Right lobe of liver (tissue), 6 donors: Measurements from ENCODE around the gene TBCD. TPM values are rescaled to one million over a fixed set of nuclear protein-coding genes. Genes with fewer than 3 reads are reported as not detected.
A peak's percentile ranks its signal among the peaks of the same experiment; 100 is the strongest.

Experiments
- ATAC-seq, 4 donors: fragments of 200-7000 bp; cut with Tn5 transposase; one replicate each; pipeline ENCODE4 v1.9.1; 2020; ENCODE audit warnings: mild to moderate bottlenecking in 4 of 4, moderate library complexity in 4 of 4
- DNase-seq, 3 donors: peaks; one replicate each; pipeline ENCODE4 v3.0.0-alpha.2; 2020
- H3K27ac ChIP-seq, 3 donors: fragments of 200-600 bp; one replicate each; pipeline ENCODE4 v1.8.0; 2022
- H3K27me3 ChIP-seq, 2 donors: fragments of 200-600 bp; one replicate each; pipeline ENCODE4 v1.8.0; 2022
- H3K36me3 ChIP-seq, 4 donors: fragments of 200-600 bp; sonication (generic) in 1 of 4; one replicate each; pipeline versions ENCODE4 v1.5.1 to v1.8.0; 2017 to 2022; ENCODE audit warnings: control low read depth in 1 of 4
- H3K4me1 ChIP-seq, 4 donors: fragments of 200-600 bp; sonication (generic) in 1 of 4; one replicate each; pipeline versions ENCODE4 v1.5.1 to v1.8.0; 2017 to 2022; ENCODE audit warnings: control low read depth in 1 of 4
- H3K4me3 ChIP-seq, 3 donors: fragments of 200-600 bp; one replicate each; pipeline ENCODE4 v1.8.0; 2022
- H3K9me3 ChIP-seq, 4 donors: fragments of 200-600 bp; sonication (generic) in 1 of 4; one replicate each; pipeline versions ENCODE4 v1.5.1 to v1.8.0; 2017 to 2022; ENCODE audit warnings: control low read depth in 1 of 4
- CTCF ChIP-seq, 4 donors: fragments of 200-600 bp in 3 of 4; fragments of 450-650 bp in 1 of 4; IDR thresholded peaks; one replicate each; pipeline versions ENCODE4 v1.5.1 to v1.8.0; 2016 to 2022; ENCODE audit warnings: antibody characterized with exemption in 4 of 4, mild to moderate bottlenecking in 2 of 4
- POLR2A ChIP-seq: fragments of 450-650 bp; IDR thresholded peaks from one replicate; pipeline ENCODE4 v1.6.1; 2017; ENCODE audit warnings: antibody characterized with exemption, mild to moderate bottlenecking
- WGBS: methylation state at CpG from one replicate; pipeline ENCODE4 v1.1.6; 2018; ENCODE audit warnings: low coverage, low lambda C conversion rate; ENCODE audit not compliant: insufficient coverage; ENCODE audit errors: missing lambda C conversion rate; 5-methylcytosine and 5-hydroxymethylcytosine counted together
- intact Hi-C, 2 donors: fragments of 100-400 bp; cut with DNase I; formaldehyde crosslinking; loops; one replicate each; pipeline versions ENCODE4 v1.11.2 to v1.14.1; 2022
- total RNA-seq, 6 experiments: library from RNA; depleted of rRNA in 2 of 6; stranded (reverse); fragments of >200 nt in 2 of 6; fragmentation: NEBNext Ultra II Directional in 3 of 6; extraction: Animal tissue kit (Norgen Biotek cat#: 25700) in 3 of 6; gene quantifications; one replicate each; pipeline versions ENCODE4 v1.1.0 to v1.2.4, GENCODE V29; 2016 to 2023
- donor health status: DM: no; HTN: yes; CAD: no.
- donor health status: DM: no; HTN: no; CAD: no.
- donor health status: DM: no; HTN: no; CAD: no.
- donor health status: DM: no; HTN: yes; CAD: no.
- donor health status: DM: no; HTN: yes; CAD: no.

The TBCD gene
- total RNA-seq, 6 experiments from 2014 or later = 28.0 to 55.7 (median 41.3) TPM

- intact Hi-C loops = no loop called here
Observed at GRCh38 chr17:82808006-82808405, 56.1 kb downstream of the TBCD start.

DNA sequence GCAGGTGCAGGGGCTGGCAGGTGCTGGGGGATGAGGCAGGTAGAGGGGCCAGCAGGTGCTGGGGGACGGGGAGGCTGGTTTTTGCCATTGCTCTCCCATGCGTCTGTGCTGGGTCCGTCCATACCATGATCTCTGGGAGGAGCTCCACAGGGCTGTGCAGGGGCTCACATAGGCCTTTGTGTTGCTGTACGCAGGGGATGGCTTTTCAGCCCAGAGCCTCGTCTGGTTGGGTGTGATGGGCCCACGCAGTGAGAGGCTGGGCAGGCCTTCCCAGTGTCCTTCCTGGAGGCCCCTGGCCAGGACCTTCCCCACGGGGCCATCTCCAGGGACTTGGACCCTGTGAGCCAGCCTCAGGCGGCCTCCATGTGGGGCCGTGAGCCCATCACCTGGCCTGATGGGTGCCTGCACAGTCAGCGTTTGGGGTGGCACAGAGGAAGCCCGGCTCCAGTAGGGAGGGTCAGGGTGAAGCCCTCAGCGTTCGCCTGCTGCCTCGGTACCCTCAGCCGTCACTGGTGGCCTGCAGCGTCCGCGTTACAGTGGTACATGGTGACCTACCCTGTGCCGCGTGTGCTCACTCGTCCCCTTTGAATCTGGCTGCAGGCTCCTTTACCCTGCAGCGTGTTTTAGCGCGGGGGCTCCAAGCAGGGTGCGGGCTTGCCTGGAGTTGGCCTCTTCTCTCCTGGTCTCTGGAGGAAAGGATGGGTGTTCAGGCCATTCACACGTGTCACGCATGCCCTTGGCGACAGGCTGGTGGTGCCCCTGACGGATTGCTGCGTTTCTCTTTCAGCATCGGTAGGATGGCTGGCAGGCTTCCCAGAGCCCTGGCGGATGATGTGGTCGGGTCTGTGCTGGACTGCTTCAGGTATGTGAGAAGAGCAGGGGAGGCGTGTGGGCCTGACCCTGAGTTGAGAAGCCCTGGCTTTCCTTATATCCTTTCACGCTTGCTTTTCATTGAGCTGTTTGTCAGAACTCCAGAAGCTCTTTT, 57.3 kb downstream of the TBCD start:
- no peak for DNase-seq
- intact Hi-C loops = no loop called here
- no peak for TF ChIP-seq CTCF (IDR thresholded peaks at IDR 0.05)
- TF ChIP-seq POLR2A = no peak
- Histone ChIP-seq H3K27ac (no peak overlapping the region), H3K27me3 (no peaks in the 10 kb centered on the region), H3K4me3 (no peak overlapping the region), H3K4me1 (no peaks in the 10 kb centered on the region), H3K36me3 (no peaks in the 10 kb centered on the region), H3K9me3 (no peaks in the 10 kb centered on the region)
- ATAC-seq = no peak
- WGBS = 100% methylated on average over 7 of the region's 35 CpGs

More at GRCh38 chr17:82808006-82808405, 56.1 kb downstream of the TBCD start:
- Histone ChIP-seq H3K27ac (no peak overlapping the region), H3K9me3 (no peaks in the 10 kb centered on the region), H3K4me1 (no peaks in the 10 kb centered on the region), H3K36me3 (no peaks in the 10 kb centered on the region), H3K27me3 (no peaks in the 10 kb centered on the region), H3K4me3 (no peak overlapping the region)
- TF ChIP-seq POLR2A = no peak
- no peak for TF ChIP-seq CTCF (IDR thresholded peaks at IDR 0.05)
- 94% methylated on average over 5 of the region's 8 CpGs for WGBS
- no peak for DNase-seq
- ATAC-seq = no peak

- TF ChIP-seq CTCF (IDR thresholded peaks at IDR 0.05) = no peak
- no peak for TF ChIP-seq POLR2A
- 75% methylated on average over 3 of the region's 22 CpGs for WGBS
- no peaks in the 10 kb centered on the region for H3K4me1 ChIP-seq
- ATAC-seq = peak in 3 of 4 donors; percentile 13 to 42 (median 16)
- intact Hi-C loops = no loop called here
- H3K27me3 ChIP-seq = no peaks in the 10 kb centered on the region
- H3K9me3 ChIP-seq = no peaks in the 10 kb centered on the region
- no peak overlapping the region for H3K27ac ChIP-seq
- DNase-seq = no peak
- H3K4me3 ChIP-seq = no peak overlapping the region
- H3K36me3 ChIP-seq = peaks cover 0 to 3% (median 0%) of the 10 kb centered on the region in 4 donors
Observed at GRCh38 chr17:82810644-82811430, 59.0 kb downstream of the TBCD start.

DNA sequence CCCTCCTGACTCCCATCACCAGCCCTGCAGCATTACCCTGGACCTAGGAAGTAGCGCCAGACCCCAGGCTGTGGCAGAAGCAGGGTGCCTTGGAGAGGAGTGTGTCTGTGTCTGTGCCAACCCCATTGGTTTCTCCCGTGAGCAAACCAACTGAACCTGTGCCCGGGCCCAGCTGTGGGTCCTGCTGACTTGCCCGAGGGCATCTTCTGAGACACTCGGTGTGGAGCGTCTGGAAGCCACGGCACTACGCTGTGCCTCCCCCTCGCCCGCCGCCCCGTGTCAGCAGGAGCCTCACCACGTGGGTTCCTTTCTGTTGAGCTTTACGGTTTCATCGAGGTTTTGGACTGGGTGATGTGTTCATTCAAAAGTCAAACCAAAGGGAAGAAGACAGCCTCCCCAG, 60.2 kb downstream of the TBCD start:
- 96% methylated on average over 14 of the region's 15 CpGs for WGBS
- TF ChIP-seq CTCF (IDR thresholded peaks at IDR 0.05) = no peak
- TF ChIP-seq POLR2A = no peak
- H3K4me1 ChIP-seq = no peaks in the 10 kb centered on the region
- ATAC-seq (no peak), DNase-seq (no peak)
- H3K27ac ChIP-seq = no peak overlapping the region
- H3K27me3 ChIP-seq = no peaks in the 10 kb centered on the region
- H3K36me3 ChIP-seq = peaks cover 0 to 8% (median 0%) of the 10 kb centered on the region in 4 donors
- no peak overlapping the region for H3K4me3 ChIP-seq
- intact Hi-C loops = no loop called here
- no peaks in the 10 kb centered on the region for H3K9me3 ChIP-seq
